Suprapubic skin (tissue), 4 donors: ENCODE results near the gene VPS8.

ENCODE experiments used
- CTCF ChIP-seq, 2 donors: fragments of 200-600 bp in 1 of 2; fragments of 450-650 bp in 1 of 2; sonication (generic) in 1 of 2; IDR thresholded peaks; one replicate each; pipeline ENCODE4 v1.5.1; 2016 to 2019; ENCODE audit warnings: antibody characterized with exemption in 2 of 2, mild to moderate bottlenecking in 1 of 2, moderate library complexity in 1 of 2
- EP300 ChIP-seq: sonication (generic); formaldehyde crosslinking; IDR thresholded peaks from one replicate; pipeline ENCODE4 v1.6.1; 2017; ENCODE audit warnings: antibody characterized with exemption
- POLR2A ChIP-seq, 2 donors: fragments of 450-650 bp; IDR thresholded peaks; one replicate each; pipeline ENCODE4 v1.6.1; 2017; ENCODE audit warnings: antibody characterized with exemption in 2 of 2, mild to moderate bottlenecking in 2 of 2, moderate library complexity in 2 of 2
- POLR2AphosphoS5 ChIP-seq, 3 donors: sonication (generic); formaldehyde crosslinking; IDR thresholded peaks; one replicate each; pipeline ENCODE4 v1.6.1; 2017; ENCODE audit warnings: antibody characterized with exemption in 3 of 3

GRCh38 chr3:184874709-184875644 lies 63.0 kb downstream of the VPS8 start:
- peak; percentile 31 to 49 for TF ChIP-seq CTCF (IDR thresholded peaks at IDR 0.05)
- no peak for TF ChIP-seq POLR2A (IDR thresholded peaks at IDR 0.05)
- no peak for TF ChIP-seq EP300
- no peak for TF ChIP-seq POLR2AphosphoS5 (IDR thresholded peaks at IDR 0.05)
